GM12878 (cell line): ENCODE results near the gene TPT1. TPM values are rescaled to one million over a fixed set of nuclear protein-coding genes. Genes with fewer than 3 reads are reported as not detected.
A peak's percentile ranks its signal among the peaks of the same experiment; 100 is the strongest.

Experiments used
- NBN ChIP-seq: fragments of 450-650 bp; IDR thresholded peaks from 2 replicates; pipeline ENCODE4 v1.6.1; 2016
- NFYB ChIP-seq: IDR thresholded peaks from 2 replicates; pipeline ENCODE4 v1.6.1; 2011; ENCODE audit warnings: low read depth, mild to moderate bottlenecking, low read length, improper control_type of control experiment, moderate library complexity; ENCODE audit not compliant: insufficient read depth
- PAX8 ChIP-seq: fragments of 450-650 bp; IDR thresholded peaks from 2 replicates; pipeline ENCODE4 v1.6.1; 2017; ENCODE audit warnings: mild to moderate bottlenecking, moderate library complexity
- POLR2AphosphoS2 ChIP-seq: IDR thresholded peaks from 2 replicates; pipeline ENCODE4 v1.6.1; 2011; ENCODE audit warnings: low read depth, mild to moderate bottlenecking, low read length, improper control_type of control experiment, moderate library complexity
- TBL1XR1 ChIP-seq: IDR thresholded peaks from 2 replicates; pipeline ENCODE4 v1.6.1; 2012; ENCODE audit warnings: low read depth, low read length, improper control_type of control experiment
- polyA plus RNA-seq, 11 experiments: library from polyadenylated mRNA; depleted of rRNA in 4 of 11; unstranded in 6 of 11; stranded (reverse) in 5 of 11; fragments of >200 nt; fragmentation: Nextera tagmentation in 4 of 11; fragmentation: Illumina TruSeq in 1 of 11; extraction: Ambion mirVana in 4 of 11; extraction: Trizol in 1 of 11; gene quantifications; 1 replicate in 1 of 11; 2 replicates in 10 of 11; pipeline versions ENCODE4 v1.2.1 to v1.2.3, GENCODE V29; 2011 to 2016; ENCODE audit warnings: inconsistent platforms in 2 of 11, missing spikeins in 2 of 11, low read depth in 1 of 11
- small RNA-seq: library from RNA; depleted of rRNA; stranded (forward); fragments of <200 nt; gene quantifications from one replicate; pipeline ENCODE3, GENCODE V24; 2014
- total RNA-seq, 4 experiments: library from RNA; depleted of rRNA in 3 of 4; stranded (reverse); fragments of >200 nt in 3 of 4; fragmentation: Illumina TruSeq in 1 of 4; extraction: Trizol in 1 of 4; gene quantifications; 2 replicates each; pipeline versions ENCODE4 v1.2.1 to v1.2.3, GENCODE V29; 2013 to 2021
- TF ChIP-seq, protein P1 (sequence below): IDR thresholded peaks from 2 replicates; pipeline ENCODE4 v1.6.1; 2011; ENCODE audit warnings: low read depth, mild to moderate bottlenecking, low read length, moderate library complexity, borderline replicate concordance; ENCODE audit errors: extremely low read depth
- TF ChIP-seq, protein P2 (sequence below): fragments of 450-650 bp; IDR thresholded peaks from 2 replicates; pipeline ENCODE4 v1.6.1; 2017; ENCODE audit warnings: mild to moderate bottlenecking, low read depth, inconsistent platforms; ENCODE audit not compliant: poor library complexity, severe bottlenecking

The TPT1 gene
- total and polyA plus RNA-seq, 10 of the 15 experiments (the other 5 are each of a cell fraction or from before 2014, with no cell fraction given): 1,038 to 5,925 (median 2,336) TPM

DNA sequence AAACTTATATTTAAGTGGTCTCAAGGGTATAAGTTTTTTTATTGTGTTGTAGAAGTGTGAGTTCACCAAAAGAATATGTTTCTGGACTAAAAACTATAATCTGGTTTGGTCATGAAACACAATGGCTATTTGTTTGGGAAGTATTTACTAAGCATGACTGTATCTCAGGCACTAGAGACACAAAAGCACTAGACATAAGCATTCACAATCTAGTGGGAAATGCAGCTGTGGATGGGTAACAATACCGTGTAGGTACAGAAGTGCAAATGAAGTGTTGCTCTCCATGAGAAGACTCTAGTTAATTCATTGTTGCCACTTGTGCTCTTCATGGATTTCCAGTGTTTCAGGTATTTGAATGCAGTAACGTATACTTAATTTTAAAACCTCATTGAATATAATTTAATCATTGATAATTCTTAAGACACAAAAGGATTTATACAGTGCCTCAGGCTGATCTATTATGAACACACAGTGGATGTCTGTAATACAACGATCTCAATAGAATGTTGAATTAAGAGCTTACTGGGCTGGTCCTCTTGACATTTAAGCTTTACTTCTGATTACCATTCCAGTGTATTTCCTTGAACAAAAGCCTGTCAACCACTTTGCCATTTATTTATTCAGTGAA is 50.9 kb downstream of the TPT1 start (continued):
- TF ChIP-seq POLR2AphosphoS2 (no peak), NBN (no peak), PAX8 (no peak), TBL1XR1 (no peak), NFYB (no peak)
- TF ChIP-seq, protein P1, sequence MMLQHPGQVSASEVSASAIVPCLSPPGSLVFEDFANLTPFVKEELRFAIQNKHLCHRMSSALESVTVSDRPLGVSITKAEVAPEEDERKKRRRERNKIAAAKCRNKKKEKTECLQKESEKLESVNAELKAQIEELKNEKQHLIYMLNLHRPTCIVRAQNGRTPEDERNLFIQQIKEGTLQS: no peak
- TF ChIP-seq, protein P2, sequence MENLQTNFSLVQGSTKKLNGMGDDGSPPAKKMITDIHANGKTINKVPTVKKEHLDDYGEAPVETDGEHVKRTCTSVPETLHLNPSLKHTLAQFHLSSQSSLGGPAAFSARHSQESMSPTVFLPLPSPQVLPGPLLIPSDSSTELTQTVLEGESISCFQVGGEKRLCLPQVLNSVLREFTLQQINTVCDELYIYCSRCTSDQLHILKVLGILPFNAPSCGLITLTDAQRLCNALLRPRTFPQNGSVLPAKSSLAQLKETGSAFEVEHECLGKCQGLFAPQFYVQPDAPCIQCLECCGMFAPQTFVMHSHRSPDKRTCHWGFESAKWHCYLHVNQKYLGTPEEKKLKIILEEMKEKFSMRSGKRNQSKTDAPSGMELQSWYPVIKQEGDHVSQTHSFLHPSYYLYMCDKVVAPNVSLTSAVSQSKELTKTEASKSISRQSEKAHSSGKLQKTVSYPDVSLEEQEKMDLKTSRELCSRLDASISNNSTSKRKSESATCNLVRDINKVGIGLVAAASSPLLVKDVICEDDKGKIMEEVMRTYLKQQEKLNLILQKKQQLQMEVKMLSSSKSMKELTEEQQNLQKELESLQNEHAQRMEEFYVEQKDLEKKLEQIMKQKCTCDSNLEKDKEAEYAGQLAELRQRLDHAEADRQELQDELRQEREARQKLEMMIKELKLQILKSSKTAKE: no peak

Small RNAs within 50 kb of the gene (small RNA-seq; reads per million reads assigned to genes)
- gene SNORA31: 93.2 reads per million, percentile 99 among the genes with 10 or more reads in this experiment

Other genes starting within 250 kb of the TPT1 start
- gene GTF2F2, start 220.7 kb downstream of the TPT1 start, total RNA-seq (2014; rRNA removed): 20.2 and 22.8 TPM in 2 replicates
- gene GTF2F2, start 220.7 kb downstream of the TPT1 start, total RNA-seq (2014; rRNA removed; fragmentation: Illumina TruSeq; extraction: Trizol): 30.4 and 30.8 TPM in 2 replicates
- 19.6 and 22.1 TPM in 2 replicates for gene GTF2F2, start 220.7 kb downstream of the TPT1 start, total RNA-seq (2021)
- 21.3 and 34.3 TPM in 2 replicates for gene GTF2F2, start 220.7 kb downstream of the TPT1 start, polyA plus RNA-seq (2011; rRNA removed)
- 22.2 and 36.4 TPM in 2 replicates for gene GTF2F2, start 220.7 kb downstream of the TPT1 start, polyA plus RNA-seq (2014; fragmentation: Illumina TruSeq; extraction: Trizol)
- gene GTF2F2, start 220.7 kb downstream of the TPT1 start, polyA plus RNA-seq (2014; fragmentation: Nextera tagmentation; extraction: Ambion mirVana): 10 to 100 TPM; 14.5 to 23.3 TPM
- gene GTF2F2, start 220.7 kb downstream of the TPT1 start, polyA plus RNA-seq (2014; rRNA removed): 18.3 and 23.0 TPM in 2 replicates
- gene GTF2F2, start 220.7 kb downstream of the TPT1 start, polyA plus RNA-seq (2016; fragmentation: Nextera tagmentation; extraction: Ambion mirVana): 10 to 100 TPM; 24.1 to 26.7 TPM
- gene KCTD4, start 140.1 kb downstream of the TPT1 start, total RNA-seq (2014; rRNA removed): 0.05 TPM in 1 of 2 replicates, not detected in the other
- not detected in 2 replicates for gene KCTD4, start 140.1 kb downstream of the TPT1 start, total RNA-seq (2014; rRNA removed; fragmentation: Illumina TruSeq; extraction: Trizol)
- gene KCTD4, start 140.1 kb downstream of the TPT1 start, total RNA-seq (2021): not detected in 2 replicates
- gene KCTD4, start 140.1 kb downstream of the TPT1 start, polyA plus RNA-seq (2011; rRNA removed): not detected in 2 replicates
- 0.10 TPM in 1 of 2 replicates, not detected in the other for gene KCTD4, start 140.1 kb downstream of the TPT1 start, polyA plus RNA-seq (2014; fragmentation: Illumina TruSeq; extraction: Trizol)
- gene KCTD4, start 140.1 kb downstream of the TPT1 start, polyA plus RNA-seq (2014; fragmentation: Nextera tagmentation; extraction: Ambion mirVana): not detected
- gene KCTD4, start 140.1 kb downstream of the TPT1 start, polyA plus RNA-seq (2014; rRNA removed): not detected in 2 replicates
- gene KCTD4, start 140.1 kb downstream of the TPT1 start, polyA plus RNA-seq (2016; fragmentation: Nextera tagmentation; extraction: Ambion mirVana): under 1 TPM in 1 of 2 experiments, not detected in 1; 0.09 TPM
- gene SLC25A30, start 77.2 kb upstream of the TPT1 start, total RNA-seq (2014; rRNA removed): 4.7 and 5.0 TPM in 2 replicates
- 8.8 and 9.1 TPM in 2 replicates for gene SLC25A30, start 77.2 kb upstream of the TPT1 start, total RNA-seq (2014; rRNA removed; fragmentation: Illumina TruSeq; extraction: Trizol)
- gene SLC25A30, start 77.2 kb upstream of the TPT1 start, total RNA-seq (2021): 13.5 and 18.0 TPM in 2 replicates
- 16.0 and 19.9 TPM in 2 replicates for gene SLC25A30, start 77.2 kb upstream of the TPT1 start, polyA plus RNA-seq (2011; rRNA removed)
- gene SLC25A30, start 77.2 kb upstream of the TPT1 start, polyA plus RNA-seq (2014; fragmentation: Illumina TruSeq; extraction: Trizol): 16.7 and 22.7 TPM in 2 replicates
- gene SLC25A30, start 77.2 kb upstream of the TPT1 start, polyA plus RNA-seq (2014; fragmentation: Nextera tagmentation; extraction: Ambion mirVana): 1 to 10 TPM; 2.4 to 2.7 TPM
- gene SLC25A30, start 77.2 kb upstream of the TPT1 start, polyA plus RNA-seq (2014; rRNA removed): 11.8 and 13.7 TPM in 2 replicates
- 1 to 10 TPM; 6.6 to 9.0 TPM for gene SLC25A30, start 77.2 kb upstream of the TPT1 start, polyA plus RNA-seq (2016; fragmentation: Nextera tagmentation; extraction: Ambion mirVana)
- 35.1 and 39.0 TPM in 2 replicates for gene COG3, start 123.8 kb upstream of the TPT1 start, total RNA-seq (2014; rRNA removed)
- 20.9 and 23.9 TPM in 2 replicates for gene COG3, start 123.8 kb upstream of the TPT1 start, total RNA-seq (2014; rRNA removed; fragmentation: Illumina TruSeq; extraction: Trizol)
- 18.2 and 22.4 TPM in 2 replicates for gene COG3, start 123.8 kb upstream of the TPT1 start, total RNA-seq (2021)
- gene COG3, start 123.8 kb upstream of the TPT1 start, polyA plus RNA-seq (2011; rRNA removed): 24.6 and 31.0 TPM in 2 replicates
- gene COG3, start 123.8 kb upstream of the TPT1 start, polyA plus RNA-seq (2014; fragmentation: Illumina TruSeq; extraction: Trizol): 17.6 and 19.5 TPM in 2 replicates
- gene COG3, start 123.8 kb upstream of the TPT1 start, polyA plus RNA-seq (2014; fragmentation: Nextera tagmentation; extraction: Ambion mirVana): 1 to 10 TPM; 6.1 to 9.3 TPM
- gene COG3, start 123.8 kb upstream of the TPT1 start, polyA plus RNA-seq (2014; rRNA removed): 26.2 and 30.5 TPM in 2 replicates
- 10 to 100 TPM; 22.8 to 23.8 TPM for gene COG3, start 123.8 kb upstream of the TPT1 start, polyA plus RNA-seq (2016; fragmentation: Nextera tagmentation; extraction: Ambion mirVana)